Mammary epithelial cell (primary cell): ENCODE data around the gene MLST8.

Experiments
- CTCF ChIP-seq, 2 donors: IDR thresholded peaks in 1 of 2; conservative IDR thresholded peaks in 1 of 2; 2 replicates each; pipeline ENCODE4 v1.5.1; 2011 to 2012; ENCODE audit warnings: inconsistent platforms in 2 of 2, low read length in 2 of 2, mild to moderate bottlenecking in 2 of 2, control low read depth in 1 of 2, low read depth in 1 of 2; ENCODE audit not compliant: insufficient read depth in 1 of 2; ENCODE audit errors: extremely low read depth in 1 of 2
- EZH2 ChIP-seq: IDR thresholded peaks from 2 replicates; pipeline ENCODE4 v1.6.1; 2012; ENCODE audit warnings: low read length, inconsistent platforms, borderline replicate concordance

GRCh38 chr16:2205104-2205966 is at the start of gene MLST8:
- TF ChIP-seq CTCF (conservative IDR thresholded peaks at IDR 0.05 in 1 of 2, IDR thresholded peaks at IDR 0.05 in 1 of 2; ENCODE audit: extremely low read depth in 1 of 2, insufficient read depth in 1 of 2, low read depth in 1 of 2, low read length in 2 of 2): peak in 1 of 2 donors; percentile 22
- no peak for TF ChIP-seq EZH2
